ENCODE results near the gene IL1RAPL2. TPM values are rescaled to one million over a fixed set of nuclear protein-coding genes. Genes with fewer than 3 reads are reported as not detected.
A peak's percentile ranks its signal among the peaks of the same experiment; 100 is the strongest.

The IL1RAPL2 gene
- total and polyA plus RNA-seq, 2 of the 4 experiments (the other 2 are of a cell fraction): 0.03 TPM; not detected in 1

DNA sequence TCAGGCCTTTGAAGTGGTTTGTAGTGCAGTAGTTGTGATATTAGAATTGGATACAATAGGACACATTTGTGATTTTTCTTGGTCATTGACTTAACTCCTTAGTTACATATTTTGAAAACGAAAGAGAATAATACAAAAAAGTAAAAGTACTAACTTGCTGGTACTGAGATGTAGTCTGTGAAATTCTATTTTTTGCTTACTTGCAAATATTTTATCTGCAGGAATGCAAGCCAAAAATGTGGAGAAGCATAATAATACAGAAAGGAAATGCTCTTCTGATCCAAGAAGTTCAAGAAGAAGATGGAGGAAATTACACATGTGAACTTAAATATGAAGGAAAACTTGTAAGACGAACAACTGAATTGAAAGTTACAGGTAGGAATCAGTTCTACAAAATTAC, 701.2 kb downstream of the IL1RAPL2 start:
- H2AK9ac ChIP-seq (replicated peaks; ENCODE audit: low read depth, low read length, poor library complexity): no peak overlapping the region
- H3K4me2 ChIP-seq (ENCODE audit: low read depth, low read length): no peak overlapping the region
- no peak overlapping the region for H4K5ac ChIP-seq (ENCODE audit: low read depth, low read length)
- no peak overlapping the region for H3K4me3 ChIP-seq (ENCODE audit: insufficient read depth, low read depth, low read length)
- no peak overlapping the region for H3K14ac ChIP-seq (replicated peaks; ENCODE audit: low read depth, low read length)
- no peaks in the 10 kb centered on the region for H3K27me3 ChIP-seq (ENCODE audit: control insufficient read depth, insufficient read depth, low read length)
- POLR2A ChIA-PET (ENCODE audit: unreplicated experiment): no interaction called here
- H4K8ac ChIP-seq (ENCODE audit: low read depth in 2 of 2, low read length in 2 of 2): no peak overlapping the region
- CTCF ChIA-PET: no interaction called here
- no peaks in the 10 kb centered on the region for H4K20me1 ChIP-seq (ENCODE audit: insufficient read depth, low read length)
- no peak overlapping the region for H3K56ac ChIP-seq (ENCODE audit: extremely low read depth, insufficient read depth, low read length)
- ATAC-seq (ENCODE audit: low read depth): no peak
- DNase-seq: no peak
- H3K9ac ChIP-seq (ENCODE audit: low read depth, low read length): no peak overlapping the region
- no peak overlapping the region for H3K27ac ChIP-seq (ENCODE audit: insufficient read depth, low read length)
- BruUV-seq (replicated peaks): no TSS peak
- no peak overlapping the region for H2BK120ac ChIP-seq (ENCODE audit: low read depth, low read length)
- no peak overlapping the region for H4K91ac ChIP-seq (ENCODE audit: insufficient read depth, low read depth, low read length)
- no CpG with 5 or more reads among the region's 2 CpGs for WGBS, 2 experiments (ENCODE audit: extremely low coverage in 2 of 2, insufficient read length in 1 of 2)
- no peak overlapping the region for H2AFZ ChIP-seq (replicated peaks; ENCODE audit: low read length, poor library complexity)
- H3K79me1 ChIP-seq (ENCODE audit: low read depth in 1 of 2, low read length in 2 of 2): no peaks in the 10 kb centered on the region
- in situ Hi-C loops (cut with MboI; ENCODE audit: low sequenced_read_pairs): no loop called here
- no peaks in the 10 kb centered on the region for H3K4me1 ChIP-seq (ENCODE audit: control insufficient read depth, insufficient read depth, low read length)
- H2BK15ac ChIP-seq (ENCODE audit: low read depth, low read length): no peak overlapping the region
- H2BK20ac ChIP-seq (ENCODE audit: low read depth, low read length): no peak overlapping the region
- dilution Hi-C loops (cut with HindIII; ENCODE audit: low sequenced_read_pairs, unreplicated experiment): no loop called here
- no peak overlapping the region for H2BK5ac ChIP-seq (ENCODE audit: low read depth, low read length, poor library complexity, severe bottlenecking)
- TF ChIP-seq POLR2A (IDR thresholded peaks at IDR 0.05; ENCODE audit: low read depth, low read length) (no peak), MAFK (IDR thresholded peaks at IDR 0.05; ENCODE audit: low read depth, low read length) (peak; percentile 55)
- no peak overlapping the region for H3K23ac ChIP-seq (ENCODE audit: low read depth, low read length)
- no peaks in the 10 kb centered on the region for H3K36me3 ChIP-seq (ENCODE audit: control insufficient read depth, insufficient read depth, low read length)
- no peak overlapping the region for H2AK5ac ChIP-seq (ENCODE audit: low read depth, low read length)
- no peak overlapping the region for H3K4ac ChIP-seq (ENCODE audit: low read depth, low read length)
- no peak overlapping the region for H3K18ac ChIP-seq (ENCODE audit: low read depth, low read length)
- no peaks in the 10 kb centered on the region for H3K9me1 ChIP-seq (ENCODE audit: insufficient read depth, low read length)
- intact Hi-C loops (cut with micrococcal nuclease): no loop called here
- no peaks in the 10 kb centered on the region for H3K9me3 ChIP-seq (ENCODE audit: control insufficient read depth, insufficient read depth, low read length)
